Measurements from ENCODE around the gene HIBADH. TPM values are rescaled to one million over a fixed set of nuclear protein-coding genes. Genes with fewer than 3 reads are reported as not detected.
"Not testable (repeated sequence)": the region's sequence is repeated elsewhere in the genome, so short reads cannot be mapped to it uniquely, and the experiment has no call there.

The HIBADH gene
- total RNA-seq, 1 donor from 2014 or later: 38.1 TPM

DNA sequence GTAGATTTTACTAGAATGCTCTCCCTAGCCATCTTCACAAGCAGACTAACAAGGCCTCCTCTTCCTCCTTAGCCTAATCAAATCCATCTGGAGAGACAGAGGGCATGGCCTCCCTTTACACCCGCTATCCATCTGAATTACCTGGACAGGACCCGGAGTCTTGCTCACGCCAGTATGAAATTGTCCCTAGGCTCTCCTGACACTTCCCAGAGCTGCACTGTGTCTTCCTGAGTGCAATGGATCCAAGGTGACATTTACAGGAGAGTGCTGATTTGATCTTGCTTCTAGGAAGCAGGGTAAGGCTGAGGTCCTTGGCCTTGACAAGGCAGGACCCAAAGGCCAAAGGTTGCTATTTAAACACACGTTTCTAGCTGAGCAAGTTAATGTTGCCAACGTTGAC is 147.8 kb downstream of the HIBADH start:
- no peak for DNase-seq (ENCODE audit: extremely low spot score in 2 of 2)
- no peaks in the 10 kb centered on the region for H3K27me3 ChIP-seq
- intact Hi-C loops (cut with DNase I): no loop called here
- no peaks in the 10 kb centered on the region for H3K36me3 ChIP-seq
- H3K9me3 ChIP-seq: no peaks in the 10 kb centered on the region
- TF ChIP-seq POLR2A (IDR thresholded peaks at IDR 0.05) (no peak), POLR2AphosphoS5 (IDR thresholded peaks at IDR 0.05; ENCODE audit: insufficient read depth in 1 of 2, low read depth in 1 of 2) (no peak)
- TF ChIP-seq, protein P1, sequence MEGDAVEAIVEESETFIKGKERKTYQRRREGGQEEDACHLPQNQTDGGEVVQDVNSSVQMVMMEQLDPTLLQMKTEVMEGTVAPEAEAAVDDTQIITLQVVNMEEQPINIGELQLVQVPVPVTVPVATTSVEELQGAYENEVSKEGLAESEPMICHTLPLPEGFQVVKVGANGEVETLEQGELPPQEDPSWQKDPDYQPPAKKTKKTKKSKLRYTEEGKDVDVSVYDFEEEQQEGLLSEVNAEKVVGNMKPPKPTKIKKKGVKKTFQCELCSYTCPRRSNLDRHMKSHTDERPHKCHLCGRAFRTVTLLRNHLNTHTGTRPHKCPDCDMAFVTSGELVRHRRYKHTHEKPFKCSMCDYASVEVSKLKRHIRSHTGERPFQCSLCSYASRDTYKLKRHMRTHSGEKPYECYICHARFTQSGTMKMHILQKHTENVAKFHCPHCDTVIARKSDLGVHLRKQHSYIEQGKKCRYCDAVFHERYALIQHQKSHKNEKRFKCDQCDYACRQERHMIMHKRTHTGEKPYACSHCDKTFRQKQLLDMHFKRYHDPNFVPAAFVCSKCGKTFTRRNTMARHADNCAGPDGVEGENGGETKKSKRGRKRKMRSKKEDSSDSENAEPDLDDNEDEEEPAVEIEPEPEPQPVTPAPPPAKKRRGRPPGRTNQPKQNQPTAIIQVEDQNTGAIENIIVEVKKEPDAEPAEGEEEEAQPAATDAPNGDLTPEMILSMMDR (IDR thresholded peaks at IDR 0.05): no peak
- H3K4me1 ChIP-seq: peaks cover 12% of the 10 kb centered on the region
- H3K27ac ChIP-seq: no peak overlapping the region
- H3K4me3 ChIP-seq: no peak overlapping the region

DNA sequence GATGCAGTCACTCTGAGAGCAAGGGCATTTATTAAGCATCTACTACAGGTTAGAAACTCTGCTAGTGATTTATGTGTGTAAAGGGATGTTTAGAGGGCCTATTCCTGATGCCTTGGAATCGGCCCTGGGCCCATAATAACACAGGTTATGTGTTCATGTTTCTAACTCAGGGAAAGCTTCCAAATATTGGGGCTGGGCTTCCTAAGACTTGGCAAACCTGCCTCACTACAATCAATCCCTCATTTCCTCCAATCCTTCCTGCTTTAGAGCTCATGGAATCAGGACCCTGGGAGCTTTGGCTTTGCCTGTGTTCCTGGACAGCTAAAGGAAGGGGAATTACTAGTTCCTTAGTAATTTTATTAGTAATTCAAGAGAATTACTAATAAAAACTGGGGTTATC is 148.8 kb downstream of the HIBADH start:
- intact Hi-C loops (cut with DNase I): no loop called here
- H3K4me1 ChIP-seq: peaks cover 2% of the 10 kb centered on the region
- H3K27me3 ChIP-seq: no peaks in the 10 kb centered on the region
- H3K36me3 ChIP-seq: no peaks in the 10 kb centered on the region
- DNase-seq (ENCODE audit: extremely low spot score in 2 of 2): no peak
- H3K9me3 ChIP-seq: no peaks in the 10 kb centered on the region
- no peak for TF ChIP-seq POLR2A (IDR thresholded peaks at IDR 0.05)
- TF ChIP-seq, protein P1 (IDR thresholded peaks at IDR 0.05): no peak
- TF ChIP-seq POLR2AphosphoS5 (IDR thresholded peaks at IDR 0.05; ENCODE audit: insufficient read depth in 1 of 2, low read depth in 1 of 2): no peak
- H3K4me3 ChIP-seq: no peak overlapping the region
- no peak overlapping the region for H3K27ac ChIP-seq

DNA sequence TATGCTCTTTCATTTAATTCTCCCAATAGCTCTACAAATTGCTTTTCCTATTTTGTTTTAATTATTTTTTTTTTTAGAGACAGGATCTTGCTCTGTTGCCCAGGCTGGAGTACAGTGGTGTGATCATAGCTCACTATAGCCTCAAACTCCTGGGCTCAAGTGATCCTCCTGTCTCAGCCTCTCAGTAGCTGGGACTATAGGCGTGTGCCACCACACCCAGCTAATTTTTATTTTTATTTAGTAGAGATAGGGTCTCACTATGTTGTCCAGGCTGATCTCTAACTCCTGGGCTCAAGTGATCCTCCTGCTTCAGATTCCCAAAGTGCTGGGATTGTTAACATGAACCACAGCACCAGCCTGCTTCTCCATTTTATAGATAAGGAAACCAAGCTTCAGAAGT is 151.3 kb downstream of the HIBADH start:
- H3K27me3 ChIP-seq; H3K4me3 ChIP-seq; H3K36me3 ChIP-seq; DNase-seq (ENCODE audit: extremely low spot score in 2 of 2); H3K4me1 ChIP-seq; H3K9me3 ChIP-seq; intact Hi-C loops (cut with DNase I); H3K27ac ChIP-seq: not testable (repeated sequence)

DNA sequence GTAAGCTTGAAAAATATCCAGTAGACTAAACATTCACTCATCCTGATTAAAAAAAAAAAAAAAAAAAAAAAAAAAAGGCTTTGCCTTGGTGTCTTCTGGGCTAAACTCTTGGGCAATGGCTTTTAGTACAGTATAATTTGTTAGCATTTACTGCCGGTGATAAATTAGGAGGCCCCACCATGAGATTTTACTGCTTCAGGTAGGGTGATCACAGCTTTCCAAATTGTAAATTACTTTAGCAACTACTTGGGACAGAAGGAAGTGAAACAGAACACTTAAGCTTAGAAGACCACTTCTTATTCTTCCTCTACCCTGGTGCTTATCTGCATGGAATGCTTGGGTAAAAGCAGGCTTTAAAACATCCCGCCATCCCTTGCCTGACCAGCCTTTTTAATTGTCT is 152.1 kb downstream of the HIBADH start:
- H3K4me1 ChIP-seq: no peaks in the 10 kb centered on the region
- no peak overlapping the region for H3K4me3 ChIP-seq
- no peaks in the 10 kb centered on the region for H3K9me3 ChIP-seq
- H3K36me3 ChIP-seq: no peaks in the 10 kb centered on the region
- no peak for DNase-seq (ENCODE audit: extremely low spot score in 2 of 2)
- TF ChIP-seq POLR2AphosphoS5 (IDR thresholded peaks at IDR 0.05; ENCODE audit: insufficient read depth in 1 of 2, low read depth in 1 of 2) (no peak), POLR2A (IDR thresholded peaks at IDR 0.05) (no peak)
- TF ChIP-seq, protein P1 (IDR thresholded peaks at IDR 0.05): no peak
- H3K27me3 ChIP-seq: no peaks in the 10 kb centered on the region
- no peak overlapping the region for H3K27ac ChIP-seq
- intact Hi-C loops (cut with DNase I): no loop called here

DNA sequence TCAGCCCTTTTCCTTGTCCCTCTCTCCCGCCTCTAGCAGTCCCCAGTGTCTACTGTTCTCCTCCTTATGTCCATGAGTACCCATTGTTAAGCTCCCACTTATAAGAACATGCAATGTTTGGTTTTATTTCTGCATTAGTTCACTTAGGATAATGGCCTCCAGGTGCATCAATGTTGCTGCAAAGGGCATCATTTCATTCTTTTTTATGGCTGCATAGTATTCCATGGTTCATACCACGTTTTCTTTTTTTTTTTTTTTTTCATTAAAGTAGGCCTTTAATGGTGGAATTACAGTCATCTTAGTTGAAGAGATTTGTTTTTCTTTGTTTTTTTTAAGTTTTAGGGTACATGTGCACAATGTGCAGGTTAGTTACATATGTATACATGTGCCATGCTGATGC is 160.8 kb downstream of the HIBADH start:
- H3K4me3 ChIP-seq; H3K36me3 ChIP-seq; H3K27me3 ChIP-seq; H3K4me1 ChIP-seq; DNase-seq (ENCODE audit: extremely low spot score in 2 of 2); intact Hi-C loops (cut with DNase I); H3K9me3 ChIP-seq; H3K27ac ChIP-seq: not testable (repeated sequence)

DNA sequence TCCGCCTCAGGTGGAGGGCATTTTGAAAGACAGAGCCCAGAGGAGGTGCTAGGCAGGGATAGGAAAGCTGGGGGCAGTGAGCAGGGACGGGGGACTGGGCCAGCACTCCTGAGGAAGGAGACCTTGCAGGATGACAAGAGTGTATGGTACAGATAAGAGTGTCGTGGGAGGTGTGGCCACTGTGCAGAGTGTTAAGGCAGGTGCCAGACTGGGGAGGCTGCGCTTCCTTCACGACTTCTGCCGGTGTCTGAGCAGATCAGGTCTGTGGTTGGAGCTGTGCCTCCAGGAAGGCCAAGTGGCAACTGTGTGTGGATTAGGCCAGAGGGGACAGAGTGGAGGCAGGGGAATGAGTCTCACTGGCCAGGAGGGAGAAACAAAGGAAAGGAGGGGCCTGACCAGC is 161.7 kb downstream of the HIBADH start:
- Histone ChIP-seq H3K27me3 (no peaks in the 10 kb centered on the region), H3K36me3 (no peaks in the 10 kb centered on the region), H3K4me3 (no peak overlapping the region), H3K9me3 (no peaks in the 10 kb centered on the region), H3K4me1 (no peaks in the 10 kb centered on the region), H3K27ac (no peak overlapping the region)
- intact Hi-C loops (cut with DNase I): no loop called here
- TF ChIP-seq POLR2A (IDR thresholded peaks at IDR 0.05) (no peak), POLR2AphosphoS5 (IDR thresholded peaks at IDR 0.05; ENCODE audit: insufficient read depth in 1 of 2, low read depth in 1 of 2) (no peak)
- TF ChIP-seq, protein P1 (IDR thresholded peaks at IDR 0.05): no peak
- no peak for DNase-seq (ENCODE audit: extremely low spot score in 2 of 2)

All from vagina (tissue), 2 donors.